ENCODE data around the gene FRRS1. TPM values are rescaled to one million over a fixed set of nuclear protein-coding genes. Genes with fewer than 3 reads are reported as not detected.
A peak's percentile ranks its signal among the peaks of the same experiment; 100 is the strongest.

The FRRS1 gene
- total and polyA plus RNA-seq, 3 donors from 2014 or later = 1.7 to 7.6 (median 6.1) TPM

- TF ChIP-seq POLR2A (IDR thresholded peaks at IDR 0.05) (no peak), CTCF (IDR thresholded peaks at IDR 0.05) (no peak)
- H3K9me3 ChIP-seq = no peaks in the 10 kb centered on the region
- H3K27me3 ChIP-seq = no peaks in the 10 kb centered on the region
- WGBS, 2 donors = 48 to 72% methylated on average over 2 of the region's 2 CpGs
- no peak overlapping the region for H3K4me3 ChIP-seq
- H3K27ac ChIP-seq = peak overlapping the region in 1 of 2 donors; percentile 78
- H3K36me3 ChIP-seq (ENCODE audit: low read depth, missing control alignments) = no peaks in the 10 kb centered on the region
- no peak for DNase-seq
- H3K4me1 ChIP-seq = peaks cover 13% of the 10 kb centered on the region
- intact Hi-C loops (cut with DNase I; ENCODE audit: low total_unique reads) = no loop called here
Observed at GRCh38 chr1:99659755-99660210, 106.7 kb downstream of the FRRS1 start.

Small RNA genes within 50 kb of the gene (small RNA-seq; reads per million reads assigned to genes)
- 0 reads per million in 2 donors for gene RF00019
- gene RNU4-75P = 0 reads per million in 2 donors

Other genes with a start within 250 kb of the FRRS1 start
- 10 to 100 TPM; 14.1 to 23.5 TPM for gene PALMD, start 120.5 kb downstream of the FRRS1 start, total RNA-seq
- gene PALMD, start 120.5 kb downstream of the FRRS1 start, polyA plus RNA-seq (ENCODE audit: insufficient read depth, low read depth, low replicate concordance) = 12.9 TPM
- gene AGL, start 83.7 kb upstream of the FRRS1 start, total RNA-seq = 10 to 100 TPM; 16.7 to 19.6 TPM
- gene AGL, start 83.7 kb upstream of the FRRS1 start, polyA plus RNA-seq (ENCODE audit: insufficient read depth, low read depth, low replicate concordance) = 7.1 TPM
- 10 to 100 TPM; 17.1 to 17.6 TPM for gene SLC35A3, start 203.4 kb upstream of the FRRS1 start, total RNA-seq
- 6.6 TPM for gene SLC35A3, start 203.4 kb upstream of the FRRS1 start, polyA plus RNA-seq (ENCODE audit: insufficient read depth, low read depth, low replicate concordance)